ENCODE results near the gene SFRP5. TPM values are rescaled to one million over a fixed set of nuclear protein-coding genes. Genes with fewer than 3 reads are reported as not detected.
A peak's percentile ranks its signal among the peaks of the same experiment; 100 is the strongest.

SFRP5 gene
- total RNA-seq, 1 donor from 2014 or later = 0.16 TPM

DNA sequence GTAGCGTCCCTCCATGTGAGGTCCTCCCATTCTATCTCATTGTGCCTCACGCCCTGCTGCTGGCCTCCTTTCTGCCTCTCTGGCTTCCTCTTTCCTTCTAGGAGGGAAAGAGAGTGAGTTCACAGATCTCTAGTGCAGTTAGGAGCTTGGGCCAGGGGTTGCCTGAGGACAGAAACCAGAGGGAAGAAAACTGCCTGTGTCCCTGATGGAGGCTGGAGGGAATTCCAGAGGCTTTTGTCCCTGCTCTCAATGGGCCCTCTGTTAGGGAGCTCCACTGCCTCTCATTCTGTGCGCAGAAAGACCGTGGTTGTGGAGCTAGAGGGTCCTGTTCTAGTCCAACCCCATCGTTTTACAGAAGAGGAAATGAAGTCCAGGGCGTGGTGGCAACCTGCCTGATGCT is 53.6 kb downstream of the SFRP5 start:
- Mint-ChIP-seq H3K4me1 (ENCODE audit: low read depth, unreplicated experiment) (peaks cover 29% of the 10 kb centered on the region), H3K27ac (ENCODE audit: unreplicated experiment) (no peak overlapping the region), H3K27me3 (ENCODE audit: low read depth, unreplicated experiment) (no peaks in the 10 kb centered on the region), H3K36me3 (ENCODE audit: low read depth, unreplicated experiment) (peaks cover 36% of the 10 kb centered on the region), H3K4me3 (ENCODE audit: unreplicated experiment) (no peak overlapping the region), H3K9me3 (ENCODE audit: unreplicated experiment) (peaks cover 2% of the 10 kb centered on the region)
- H3K27ac ChIP-seq (ENCODE audit: low read depth, low read length) = no peak overlapping the region
- TF ChIP-seq, protein P1, sequence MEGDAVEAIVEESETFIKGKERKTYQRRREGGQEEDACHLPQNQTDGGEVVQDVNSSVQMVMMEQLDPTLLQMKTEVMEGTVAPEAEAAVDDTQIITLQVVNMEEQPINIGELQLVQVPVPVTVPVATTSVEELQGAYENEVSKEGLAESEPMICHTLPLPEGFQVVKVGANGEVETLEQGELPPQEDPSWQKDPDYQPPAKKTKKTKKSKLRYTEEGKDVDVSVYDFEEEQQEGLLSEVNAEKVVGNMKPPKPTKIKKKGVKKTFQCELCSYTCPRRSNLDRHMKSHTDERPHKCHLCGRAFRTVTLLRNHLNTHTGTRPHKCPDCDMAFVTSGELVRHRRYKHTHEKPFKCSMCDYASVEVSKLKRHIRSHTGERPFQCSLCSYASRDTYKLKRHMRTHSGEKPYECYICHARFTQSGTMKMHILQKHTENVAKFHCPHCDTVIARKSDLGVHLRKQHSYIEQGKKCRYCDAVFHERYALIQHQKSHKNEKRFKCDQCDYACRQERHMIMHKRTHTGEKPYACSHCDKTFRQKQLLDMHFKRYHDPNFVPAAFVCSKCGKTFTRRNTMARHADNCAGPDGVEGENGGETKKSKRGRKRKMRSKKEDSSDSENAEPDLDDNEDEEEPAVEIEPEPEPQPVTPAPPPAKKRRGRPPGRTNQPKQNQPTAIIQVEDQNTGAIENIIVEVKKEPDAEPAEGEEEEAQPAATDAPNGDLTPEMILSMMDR (IDR thresholded peaks at IDR 0.05; ENCODE audit: insufficient read depth, low read depth, low read length) = no peak
- TF ChIP-seq EZH2 (IDR thresholded peaks at IDR 0.05; ENCODE audit: insufficient read depth, low read length) = no peak
- H4K20me1 ChIP-seq (ENCODE audit: insufficient read depth, low read length) = peaks cover 49% of the 10 kb centered on the region
- H3K4me3 ChIP-seq (ENCODE audit: insufficient read depth, low read depth, low read length) = no peak overlapping the region
- FAIRE-seq = no peak
- no peaks in the 10 kb centered on the region for H3K9me3 ChIP-seq (ENCODE audit: insufficient read depth, low read depth, low read length)
- H3K36me3 ChIP-seq (ENCODE audit: insufficient read depth, low read length) = peaks cover 10% of the 10 kb centered on the region
- no peak overlapping the region for H3K9ac ChIP-seq (ENCODE audit: low read length)
- no peak for DNase-seq (ENCODE audit: low read depth)
- no peaks in the 10 kb centered on the region for H3K27me3 ChIP-seq (ENCODE audit: insufficient read depth, low read length)
- peak overlapping the region; percentile 97 for H3K4me2 ChIP-seq (ENCODE audit: low read length)
- peaks cover 24% of the 10 kb centered on the region for H3K4me1 ChIP-seq (ENCODE audit: insufficient read depth, low read length)
- no peak overlapping the region for H2AFZ ChIP-seq (ENCODE audit: low read depth, low read length)
- H3K79me2 ChIP-seq (ENCODE audit: insufficient read depth, low read length) = peaks cover 51% of the 10 kb centered on the region

DNA sequence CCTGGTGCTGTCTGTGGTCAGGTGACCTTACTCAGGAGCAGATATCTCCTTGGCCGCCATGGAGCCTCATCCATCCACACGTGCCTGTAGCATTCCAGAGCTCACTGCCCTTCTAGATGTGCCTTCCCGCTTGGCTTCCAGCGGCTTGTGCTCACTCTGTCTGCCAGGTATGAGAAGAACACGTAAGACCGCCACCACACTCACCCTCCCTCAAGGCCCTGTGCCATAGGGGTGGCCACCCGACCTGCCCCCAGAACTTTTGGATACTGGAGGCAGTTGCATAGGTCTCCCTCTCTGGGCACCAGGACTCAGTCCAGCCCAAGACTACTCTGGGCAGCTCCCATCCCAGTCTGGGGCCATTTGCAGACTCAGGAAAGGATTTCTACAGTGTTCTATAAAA is 54.2 kb downstream of the SFRP5 start:
- H3K27ac Mint-ChIP-seq (ENCODE audit: unreplicated experiment) = no peak overlapping the region
- Histone ChIP-seq H4K20me1 (ENCODE audit: insufficient read depth, low read length) (peaks cover 49% of the 10 kb centered on the region), H3K27me3 (ENCODE audit: insufficient read depth, low read length) (no peaks in the 10 kb centered on the region), H3K9ac (ENCODE audit: low read length) (no peak overlapping the region), H3K4me1 (ENCODE audit: insufficient read depth, low read length) (peaks cover 29% of the 10 kb centered on the region), H3K9me3 (ENCODE audit: insufficient read depth, low read depth, low read length) (no peaks in the 10 kb centered on the region), H2AFZ (ENCODE audit: low read depth, low read length) (no peak overlapping the region), H3K36me3 (ENCODE audit: insufficient read depth, low read length) (peaks cover 10% of the 10 kb centered on the region), H3K4me2 (ENCODE audit: low read length) (peak overlapping the region; percentile 97), H3K4me3 (ENCODE audit: insufficient read depth, low read depth, low read length) (no peak overlapping the region), H3K27ac (ENCODE audit: low read depth, low read length) (no peak overlapping the region), H3K79me2 (ENCODE audit: insufficient read depth, low read length) (peaks cover 55% of the 10 kb centered on the region)
- FAIRE-seq = no peak
- no peak overlapping the region for H3K4me3 Mint-ChIP-seq (ENCODE audit: unreplicated experiment)
- H3K36me3 Mint-ChIP-seq (ENCODE audit: low read depth, unreplicated experiment) = peaks cover 35% of the 10 kb centered on the region
- no peak for TF ChIP-seq EZH2 (IDR thresholded peaks at IDR 0.05; ENCODE audit: insufficient read depth, low read length)
- TF ChIP-seq, protein P1 (IDR thresholded peaks at IDR 0.05; ENCODE audit: insufficient read depth, low read depth, low read length) = no peak
- peaks cover 2% of the 10 kb centered on the region for H3K9me3 Mint-ChIP-seq (ENCODE audit: unreplicated experiment)
- no peaks in the 10 kb centered on the region for H3K27me3 Mint-ChIP-seq (ENCODE audit: low read depth, unreplicated experiment)
- no peak for DNase-seq (ENCODE audit: low read depth)
- H3K4me1 Mint-ChIP-seq (ENCODE audit: low read depth, unreplicated experiment) = peaks cover 34% of the 10 kb centered on the region

Other genes with a start within 250 kb of the SFRP5 start
- gene ANKRD2, start 199.2 kb downstream of the SFRP5 start, total RNA-seq = 0.22 and 0.36 TPM in 2 replicates
- gene HOGA1, start 187.6 kb downstream of the SFRP5 start, total RNA-seq = 0.23 and 0.31 TPM in 2 replicates
- gene C10orf62, start 182.3 kb downstream of the SFRP5 start, total RNA-seq = not detected in 2 replicates
- 15.8 and 16.2 TPM in 2 replicates for gene MORN4, start 138.5 kb downstream of the SFRP5 start, total RNA-seq
- 32.9 and 37.8 TPM in 2 replicates for gene PI4K2A, start 131.3 kb downstream of the SFRP5 start, total RNA-seq
- 5.0 and 5.6 TPM in 2 replicates for gene AVPI1, start 84.8 kb downstream of the SFRP5 start, total RNA-seq
- 69.7 and 79.2 TPM in 2 replicates for gene MARVELD1, start 58.3 kb downstream of the SFRP5 start, total RNA-seq
- 31.3 and 32.8 TPM in 2 replicates for gene ZFYVE27, start 34.9 kb downstream of the SFRP5 start, total RNA-seq
- 0.16 TPM in 1 of 2 replicates, not detected in the other for gene GOLGA7B, start 77.8 kb upstream of the SFRP5 start, total RNA-seq

Data from astrocyte (in vitro differentiated cells and primary cell).